A549 (cell line): ENCODE measurements around the gene RXFP1.

ENCODE experiments used
- CEBPB ChIP-seq, 2 experiments: fragments of >200 bp in 1 of 2; sonication (Bioruptor Twin) in 1 of 2; formaldehyde crosslinking in 1 of 2; IDR thresholded peaks; 2 replicates each; pipeline ENCODE4 v1.6.1; 2012 to 2016
- EP300 ChIP-seq, 2 experiments: fragments of >200 bp; sonication (Bioruptor Twin); formaldehyde crosslinking; IDR thresholded peaks; 2 replicates in 1 of 2; 3 replicates in 1 of 2; pipeline ENCODE4 v1.6.1; 2016 to 2017
- JUN ChIP-seq, 2 experiments: fragments of >200 bp; sonication (Bioruptor Twin); formaldehyde crosslinking; IDR thresholded peaks; 2 replicates in 1 of 2; 3 replicates in 1 of 2; pipeline ENCODE4 v1.6.1; 2016 to 2017
- RFX5 ChIP-seq: fragments of 450-650 bp; IDR thresholded peaks from 2 replicates; pipeline ENCODE4 v1.7.1; 2014; ENCODE audit warnings: antibody characterized with exemption, mild to moderate bottlenecking, moderate library complexity
- TF ChIP-seq, protein P1 (sequence below): fragments of >200 bp; sonication (Bioruptor Twin); formaldehyde crosslinking; IDR thresholded peaks from 3 replicates; pipeline ENCODE4 v1.5.1; 2016

GRCh38 chr4:158540125-158540907 is 18.6 kb downstream of the RXFP1 start:
- TF ChIP-seq, protein P1, sequence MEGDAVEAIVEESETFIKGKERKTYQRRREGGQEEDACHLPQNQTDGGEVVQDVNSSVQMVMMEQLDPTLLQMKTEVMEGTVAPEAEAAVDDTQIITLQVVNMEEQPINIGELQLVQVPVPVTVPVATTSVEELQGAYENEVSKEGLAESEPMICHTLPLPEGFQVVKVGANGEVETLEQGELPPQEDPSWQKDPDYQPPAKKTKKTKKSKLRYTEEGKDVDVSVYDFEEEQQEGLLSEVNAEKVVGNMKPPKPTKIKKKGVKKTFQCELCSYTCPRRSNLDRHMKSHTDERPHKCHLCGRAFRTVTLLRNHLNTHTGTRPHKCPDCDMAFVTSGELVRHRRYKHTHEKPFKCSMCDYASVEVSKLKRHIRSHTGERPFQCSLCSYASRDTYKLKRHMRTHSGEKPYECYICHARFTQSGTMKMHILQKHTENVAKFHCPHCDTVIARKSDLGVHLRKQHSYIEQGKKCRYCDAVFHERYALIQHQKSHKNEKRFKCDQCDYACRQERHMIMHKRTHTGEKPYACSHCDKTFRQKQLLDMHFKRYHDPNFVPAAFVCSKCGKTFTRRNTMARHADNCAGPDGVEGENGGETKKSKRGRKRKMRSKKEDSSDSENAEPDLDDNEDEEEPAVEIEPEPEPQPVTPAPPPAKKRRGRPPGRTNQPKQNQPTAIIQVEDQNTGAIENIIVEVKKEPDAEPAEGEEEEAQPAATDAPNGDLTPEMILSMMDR: no peak
- TF ChIP-seq RFX5 (no peak), CEBPB (IDR thresholded peaks at IDR 0.05) (no peak), EP300 (IDR thresholded peaks at IDR 0.05) (no peak), JUN (IDR thresholded peaks at IDR 0.05) (no peak)
